DOHH2 (cell line): ENCODE measurements around the gene PRSS48.

Experiments
- CTCF ChIP-seq: fragments of 200-600 bp; sonication (generic); IDR thresholded peaks from one replicate; pipeline ENCODE4 v1.5.1; 2014; ENCODE audit warnings: antibody characterized with exemption, mild to moderate bottlenecking, low read depth, low read length; ENCODE audit not compliant: poor library complexity, severe bottlenecking
- EZH2phosphoT487 ChIP-seq: fragments of 200-600 bp; sonication (generic); IDR thresholded peaks from 2 replicates; pipeline ENCODE4 v1.6.1; 2017; ENCODE audit warnings: borderline replicate concordance, mild to moderate bottlenecking, antibody characterized with exemption, low read length, moderate library complexity, mixed read lengths

- no peak for TF ChIP-seq CTCF
- no peak for TF ChIP-seq EZH2phosphoT487
Observed at GRCh38 chr4:151319490-151319889, 42.5 kb downstream of the PRSS48 start.
